ENCODE data around the gene TCF12.

TCF12 gene

GRCh38 chr15:56988219-56988618, 69.8 kb downstream of the TCF12 start:
- H3K23ac ChIP-seq (ENCODE audit: low read depth, low read length, poor library complexity) = no peak overlapping the region
- no peak overlapping the region for H3K4ac ChIP-seq (ENCODE audit: low read length)
- H3K9me3 ChIP-seq (replicated peaks in 1 of 2; ENCODE audit: control insufficient read depth in 2 of 2, insufficient read depth in 1 of 2, low read depth in 1 of 2, low read length in 2 of 2) = no peaks in the 10 kb centered on the region
- no peak overlapping the region for H3K4me3 ChIP-seq (ENCODE audit: low read length in 2 of 2)
- no peak overlapping the region for H2AK5ac ChIP-seq (ENCODE audit: low read depth, low read length)
- no peak overlapping the region for H4K8ac ChIP-seq (ENCODE audit: low read depth, low read length)
- H3K4me2 ChIP-seq (ENCODE audit: insufficient read depth, low read length, poor library complexity, severe bottlenecking) = no peak overlapping the region
- no peak overlapping the region for H2AFZ ChIP-seq (ENCODE audit: low read length)
- H3K9ac ChIP-seq (ENCODE audit: low read depth, low read length, poor library complexity) = no peak overlapping the region
- H3K36me3 ChIP-seq (replicated peaks in 1 of 2; ENCODE audit: control insufficient read depth in 2 of 2, insufficient read depth in 2 of 2, low read length in 2 of 2) = peaks cover 2 to 8% of the 10 kb centered on the region in 2 donors
- peaks cover 4% of the 10 kb centered on the region for H3K79me1 ChIP-seq (ENCODE audit: low read depth, low read length)
- no peak overlapping the region for H2BK5ac ChIP-seq (ENCODE audit: low read length)
- H3K27me3 ChIP-seq (ENCODE audit: control insufficient read depth in 3 of 3, insufficient read depth in 3 of 3, low read depth in 1 of 3, low read length in 3 of 3) = no peaks in the 10 kb centered on the region
- H2BK15ac ChIP-seq (ENCODE audit: low read length) = no peak overlapping the region
- peaks cover 4 to 17% of the 10 kb centered on the region in 2 donors for H3K4me1 ChIP-seq (ENCODE audit: control insufficient read depth in 2 of 2, insufficient read depth in 1 of 2, low read depth in 1 of 2, low read length in 2 of 2)
- H3K18ac ChIP-seq (ENCODE audit: low read length) = no peak overlapping the region
- H2BK12ac ChIP-seq (ENCODE audit: low read length) = no peak overlapping the region
- no peak for DNase-seq (ENCODE audit: low spot score)
- H4K91ac ChIP-seq (ENCODE audit: low read depth, low read length, poor library complexity) = no peak overlapping the region
- no peak overlapping the region for H3K14ac ChIP-seq (ENCODE audit: low read length)
- H2BK120ac ChIP-seq (ENCODE audit: low read depth, low read length) = no peak overlapping the region
- H3K27ac ChIP-seq (replicated peaks; ENCODE audit: low read length) = no peak overlapping the region

- Histone ChIP-seq H3K14ac (ENCODE audit: low read length) (no peak overlapping the region), H3K4ac (ENCODE audit: low read length) (no peak overlapping the region), H3K27ac (replicated peaks; ENCODE audit: low read length) (no peak overlapping the region), H4K8ac (ENCODE audit: low read depth, low read length) (no peak overlapping the region), H3K4me1 (ENCODE audit: control insufficient read depth in 2 of 2, insufficient read depth in 1 of 2, low read depth in 1 of 2, low read length in 2 of 2) (peaks cover 2 to 17% of the 10 kb centered on the region in 2 donors), H3K9ac (ENCODE audit: low read depth, low read length, poor library complexity) (no peak overlapping the region), H2BK15ac (ENCODE audit: low read length) (no peak overlapping the region), H2AK5ac (ENCODE audit: low read depth, low read length) (no peak overlapping the region), H3K79me1 (ENCODE audit: low read depth, low read length) (no peaks in the 10 kb centered on the region), H3K36me3 (replicated peaks in 1 of 2; ENCODE audit: control insufficient read depth in 2 of 2, insufficient read depth in 2 of 2, low read length in 2 of 2) (peaks cover 5 to 20% of the 10 kb centered on the region in 2 donors), H3K18ac (ENCODE audit: low read length) (no peak overlapping the region), H2BK5ac (ENCODE audit: low read length) (no peak overlapping the region), H2BK120ac (ENCODE audit: low read depth, low read length) (no peak overlapping the region), H3K4me2 (ENCODE audit: insufficient read depth, low read length, poor library complexity, severe bottlenecking) (no peak overlapping the region), H2BK12ac (ENCODE audit: low read length) (no peak overlapping the region), H3K23ac (ENCODE audit: low read depth, low read length, poor library complexity) (no peak overlapping the region), H3K9me3 (replicated peaks in 1 of 2; ENCODE audit: control insufficient read depth in 2 of 2, insufficient read depth in 1 of 2, low read depth in 1 of 2, low read length in 2 of 2) (peaks cover 0 to 4% of the 10 kb centered on the region in 2 donors), H2AFZ (ENCODE audit: low read length) (no peak overlapping the region), H3K27me3 (ENCODE audit: control insufficient read depth in 3 of 3, insufficient read depth in 3 of 3, low read depth in 1 of 3, low read length in 3 of 3) (no peaks in the 10 kb centered on the region), H4K91ac (ENCODE audit: low read depth, low read length, poor library complexity) (no peak overlapping the region), H3K4me3 (ENCODE audit: low read length in 2 of 2) (no peak overlapping the region)
- no peak for DNase-seq (ENCODE audit: low spot score)
- no CpG with 5 or more reads among the region's 1 CpG for WGBS, 2 donors (ENCODE audit: extremely low coverage in 2 of 2, insufficient read length in 2 of 2, insufficient replicate concordance in 1 of 2)
Observed at GRCh38 chr15:56989411-56989924, 71.0 kb downstream of the TCF12 start.

GRCh38 chr15:56991017-56991416, 72.6 kb downstream of the TCF12 start:
- H3K23ac ChIP-seq (ENCODE audit: low read depth, low read length, poor library complexity) = no peak overlapping the region
- no peak overlapping the region for H3K9ac ChIP-seq (ENCODE audit: low read depth, low read length, poor library complexity)

GRCh38 chr15:56992725-56993124, 74.3 kb downstream of the TCF12 start:
- H4K91ac ChIP-seq (ENCODE audit: low read depth, low read length, poor library complexity) = no peak overlapping the region
- peaks cover 0 to 17% of the 10 kb centered on the region in 2 donors for H3K9me3 ChIP-seq (replicated peaks in 1 of 2; ENCODE audit: control insufficient read depth in 2 of 2, insufficient read depth in 1 of 2, low read depth in 1 of 2, low read length in 2 of 2)
- no peak overlapping the region for H3K4me2 ChIP-seq (ENCODE audit: insufficient read depth, low read length, poor library complexity, severe bottlenecking)
- no peak overlapping the region for H3K9ac ChIP-seq (ENCODE audit: low read depth, low read length, poor library complexity)
- DNase-seq (ENCODE audit: low spot score) = no peak
- H2AFZ ChIP-seq (ENCODE audit: low read length) = no peak overlapping the region
- H2AK5ac ChIP-seq (ENCODE audit: low read depth, low read length) = no peak overlapping the region
- no peak overlapping the region for H2BK15ac ChIP-seq (ENCODE audit: low read length)
- no peak overlapping the region for H3K18ac ChIP-seq (ENCODE audit: low read length)
- H4K8ac ChIP-seq (ENCODE audit: low read depth, low read length) = no peak overlapping the region
- H3K14ac ChIP-seq (ENCODE audit: low read length) = no peak overlapping the region
- no peak overlapping the region for H3K4ac ChIP-seq (ENCODE audit: low read length)
- no peak overlapping the region for H2BK12ac ChIP-seq (ENCODE audit: low read length)
- no peak overlapping the region for H2BK120ac ChIP-seq (ENCODE audit: low read depth, low read length)
- no peak overlapping the region for H3K4me3 ChIP-seq (ENCODE audit: low read length in 2 of 2)
- no CpG with 5 or more reads among the region's 3 CpGs for WGBS, 2 donors (ENCODE audit: extremely low coverage in 2 of 2, insufficient read length in 2 of 2, insufficient replicate concordance in 1 of 2)
- peaks cover 5 to 20% of the 10 kb centered on the region in 2 donors for H3K36me3 ChIP-seq (replicated peaks in 1 of 2; ENCODE audit: control insufficient read depth in 2 of 2, insufficient read depth in 2 of 2, low read length in 2 of 2)
- peaks cover 3% of the 10 kb centered on the region for H3K79me1 ChIP-seq (ENCODE audit: low read depth, low read length)
- H3K23ac ChIP-seq (ENCODE audit: low read depth, low read length, poor library complexity) = no peak overlapping the region
- no peak overlapping the region for H2BK5ac ChIP-seq (ENCODE audit: low read length)
- H3K27me3 ChIP-seq (ENCODE audit: control insufficient read depth in 3 of 3, insufficient read depth in 3 of 3, low read depth in 1 of 3, low read length in 3 of 3) = no peaks in the 10 kb centered on the region
- peaks cover 0 to 13% of the 10 kb centered on the region in 2 donors for H3K4me1 ChIP-seq (ENCODE audit: control insufficient read depth in 2 of 2, insufficient read depth in 1 of 2, low read depth in 1 of 2, low read length in 2 of 2)
- H3K27ac ChIP-seq (replicated peaks; ENCODE audit: low read length) = no peak overlapping the region

More at GRCh38 chr15:56991017-56991416, 72.6 kb downstream of the TCF12 start:
- Histone ChIP-seq H3K36me3 (replicated peaks in 1 of 2; ENCODE audit: control insufficient read depth in 2 of 2, insufficient read depth in 2 of 2, low read length in 2 of 2) (peaks cover 5 to 20% of the 10 kb centered on the region in 2 donors), H3K4me2 (ENCODE audit: insufficient read depth, low read length, poor library complexity, severe bottlenecking) (no peak overlapping the region), H2BK12ac (ENCODE audit: low read length) (no peak overlapping the region), H3K9me3 (replicated peaks in 1 of 2; ENCODE audit: control insufficient read depth in 2 of 2, insufficient read depth in 1 of 2, low read depth in 1 of 2, low read length in 2 of 2) (peaks cover 0 to 10% of the 10 kb centered on the region in 2 donors), H2BK5ac (ENCODE audit: low read length) (no peak overlapping the region), H3K27ac (replicated peaks; ENCODE audit: low read length) (no peak overlapping the region), H2AK5ac (ENCODE audit: low read depth, low read length) (no peak overlapping the region), H3K27me3 (ENCODE audit: control insufficient read depth in 3 of 3, insufficient read depth in 3 of 3, low read depth in 1 of 3, low read length in 3 of 3) (no peaks in the 10 kb centered on the region), H2BK15ac (ENCODE audit: low read length) (no peak overlapping the region), H2AFZ (ENCODE audit: low read length) (no peak overlapping the region), H3K4me3 (ENCODE audit: low read length in 2 of 2) (no peak overlapping the region), H3K79me1 (ENCODE audit: low read depth, low read length) (no peaks in the 10 kb centered on the region), H2BK120ac (ENCODE audit: low read depth, low read length) (no peak overlapping the region), H4K8ac (ENCODE audit: low read depth, low read length) (no peak overlapping the region), H3K18ac (ENCODE audit: low read length) (no peak overlapping the region), H3K14ac (ENCODE audit: low read length) (no peak overlapping the region), H3K4ac (ENCODE audit: low read length) (no peak overlapping the region), H3K4me1 (ENCODE audit: control insufficient read depth in 2 of 2, insufficient read depth in 1 of 2, low read depth in 1 of 2, low read length in 2 of 2) (peaks cover 0 to 17% of the 10 kb centered on the region in 2 donors), H4K91ac (ENCODE audit: low read depth, low read length, poor library complexity) (no peak overlapping the region)
- WGBS, 2 donors (ENCODE audit: extremely low coverage in 2 of 2, insufficient read length in 2 of 2, insufficient replicate concordance in 1 of 2) = no CpG with 5 or more reads among the region's 6 CpGs
- no peak for DNase-seq (ENCODE audit: low spot score)

Measured in neuronal stem cell (in vitro differentiated cells).